SH-SY5Y (cell line): ENCODE measurements around the gene EIF4A2.

ENCODE experiments used
- GATA2 ChIP-seq: IDR thresholded peaks from 2 replicates; pipeline ENCODE4 v1.6.1; 2011; ENCODE audit warnings: mild to moderate bottlenecking, low read depth, low read length
- GATA3 ChIP-seq: IDR thresholded peaks from 2 replicates; pipeline ENCODE4 v1.6.1; 2011; ENCODE audit warnings: low read depth, mild to moderate bottlenecking, low read length, moderate library complexity

GRCh38 chr3:186788482-186789370 is 5.3 kb downstream of the EIF4A2 start:
- no peak for TF ChIP-seq GATA3
- TF ChIP-seq GATA2: no peak; the same call in 1 of the 2 replicates
